DND-41 (cell line): Measurements from ENCODE around the gene METTL13.

Experiments
- CTCF ChIP-seq: IDR thresholded peaks from 2 replicates; pipeline ENCODE4 v1.5.1; 2012; ENCODE audit warnings: borderline replicate concordance, low read length, moderate library complexity, mild to moderate bottlenecking; ENCODE audit not compliant: poor library complexity, severe bottlenecking; ENCODE audit errors: extremely low read depth
- EZH2 ChIP-seq: IDR thresholded peaks from 3 replicates; pipeline ENCODE4 v1.6.1; 2012; ENCODE audit warnings: borderline replicate concordance, low read depth, mild to moderate bottlenecking, moderate library complexity, low read length, inconsistent platforms; ENCODE audit not compliant: severe bottlenecking

- TF ChIP-seq CTCF: no peak
- no peak for TF ChIP-seq EZH2
These were observed 30.2 kb upstream of the METTL13 start for GRCh38 chr1:171751221-171751620.
